Karpas-422 (cell line): ENCODE results near the gene DAZL. TPM values are rescaled to one million over a fixed set of nuclear protein-coding genes. Genes with fewer than 3 reads are reported as not detected.
A peak's percentile ranks its signal among the peaks of the same experiment; 100 is the strongest.

ENCODE experiments used
- DNase-seq: peaks from one replicate; pipeline ENCODE4 v3.0.0-alpha.2; 2015
- H2AFZ ChIP-seq: fragments of 200-600 bp; sonication (generic); 2 replicates; pipeline ENCODE4 v1.6.1; 2014; ENCODE audit warnings: antibody characterized with exemption, low read length, mixed read lengths
- H3K27ac ChIP-seq: fragments of 200-600 bp; sonication (generic); 2 replicates; pipeline ENCODE4 v1.5.1; 2014; ENCODE audit warnings: mild to moderate bottlenecking, low read length, moderate library complexity
- H3K27me3 ChIP-seq: fragments of 200-600 bp; sonication (generic); 2 replicates; pipeline ENCODE4 v1.6.1; 2014; ENCODE audit warnings: low read length, mixed read lengths
- H3K36me3 ChIP-seq: fragments of 200-600 bp; sonication (generic); 2 replicates; pipeline ENCODE4 v1.6.1; 2014; ENCODE audit warnings: low read length, mixed read lengths; ENCODE audit not compliant: insufficient read depth
- H3K4me1 ChIP-seq: fragments of 200-600 bp; sonication (generic); 2 replicates; pipeline ENCODE4 v1.6.1; 2014; ENCODE audit warnings: mild to moderate bottlenecking, low read length, mixed read lengths
- H3K4me2 ChIP-seq: fragments of 200-600 bp; sonication (generic); 2 replicates; pipeline ENCODE4 v1.6.1; 2014; ENCODE audit warnings: low read length, low read depth, mild to moderate bottlenecking; ENCODE audit not compliant: poor library complexity, severe bottlenecking
- H3K4me3 ChIP-seq: fragments of 200-600 bp; sonication (generic); 2 replicates; pipeline ENCODE4 v1.5.1; 2014; ENCODE audit warnings: mild to moderate bottlenecking, antibody characterized with exemption, low read length, mixed read lengths
- H3K79me2 ChIP-seq: fragments of 200-600 bp; sonication (generic); 2 replicates; pipeline ENCODE4 v1.6.1; 2014; ENCODE audit warnings: mild to moderate bottlenecking, low read length, mixed read lengths
- H3K9ac ChIP-seq: fragments of 200-600 bp; sonication (generic); 2 replicates; pipeline ENCODE4 v1.6.0; 2014; ENCODE audit warnings: low read length
- H3K9me2 ChIP-seq: fragments of 200-600 bp; sonication (generic), shearing (Covaris generic); replicated peaks from 2 replicates; pipeline ENCODE4 v1.6.0; 2014; ENCODE audit warnings: mild to moderate bottlenecking, low read length, moderate library complexity; ENCODE audit not compliant: insufficient read depth
- H3K9me3 ChIP-seq: fragments of 300-700, 200-600 bp; sonication (generic); 2 replicates; pipeline ENCODE4 v1.6.1; 2014; ENCODE audit warnings: low read length, mixed read lengths
- H4K20me1 ChIP-seq: fragments of 200-600 bp; sonication (generic); 2 replicates; pipeline ENCODE4 v1.6.1; 2014; ENCODE audit warnings: mild to moderate bottlenecking, antibody characterized with exemption, low read length, low read depth; ENCODE audit not compliant: insufficient read depth
- total RNA-seq: library from RNA; depleted of rRNA; stranded (reverse); fragments of >200 nt; shearing (Covaris generic); gene quantifications from 2 replicates; pipeline ENCODE4 v1.2.3, GENCODE V29; 2014; ENCODE audit warnings: low replicate concordance

Gene DAZL
- total RNA-seq, 1 experiment from 2014 or later: not detected

- Histone ChIP-seq H3K79me2 (no peaks in the 10 kb centered on the region), H3K27ac (no peak overlapping the region), H3K27me3 (no peaks in the 10 kb centered on the region), H3K9me2 (no peaks in the 10 kb centered on the region), H3K4me2 (no peak overlapping the region), H3K9me3 (no peaks in the 10 kb centered on the region), H2AFZ (no peak overlapping the region), H3K4me3 (no peak overlapping the region), H3K4me1 (peaks cover 14% of the 10 kb centered on the region), H3K36me3 (no peaks in the 10 kb centered on the region), H3K9ac (no peak overlapping the region), H4K20me1 (no peaks in the 10 kb centered on the region)
- DNase-seq: no peak
Measured at GRCh38 chr3:16554126-16554525, 51.1 kb downstream of the DAZL start.

DNA sequence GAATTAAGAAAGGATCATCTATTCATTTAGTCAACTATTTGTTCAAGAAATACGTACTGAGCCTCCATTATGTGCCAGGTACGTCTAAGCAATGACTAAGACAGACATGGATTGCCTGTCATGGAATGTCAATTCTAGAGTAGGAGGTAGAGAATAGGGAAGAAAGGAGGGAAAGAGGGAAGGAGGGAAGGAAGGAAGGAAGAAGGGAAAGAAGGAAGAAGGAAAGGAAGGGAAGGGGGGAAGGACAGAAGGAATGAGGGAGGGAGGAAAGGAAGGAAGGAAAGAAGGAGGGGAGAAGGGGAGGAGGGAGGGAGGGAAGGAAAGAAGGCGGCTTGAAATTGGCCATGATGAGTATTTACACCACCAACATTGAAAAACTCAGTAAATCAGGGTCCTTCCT is 52.5 kb downstream of the DAZL start:
- Histone ChIP-seq H3K9ac (no peak overlapping the region), H3K4me1 (peaks cover 14% of the 10 kb centered on the region), H3K36me3 (no peaks in the 10 kb centered on the region), H3K4me3 (no peak overlapping the region), H3K9me2 (no peaks in the 10 kb centered on the region), H4K20me1 (no peaks in the 10 kb centered on the region), H3K79me2 (no peaks in the 10 kb centered on the region), H3K27me3 (no peaks in the 10 kb centered on the region), H3K27ac (no peak overlapping the region), H3K4me2 (no peak overlapping the region), H2AFZ (no peak overlapping the region), H3K9me3 (no peaks in the 10 kb centered on the region)
- no peak for DNase-seq

GRCh38 chr3:16551342-16551976 is 53.8 kb downstream of the DAZL start:
- Histone ChIP-seq H3K27me3 (no peaks in the 10 kb centered on the region), H3K9ac (peak overlapping the region; percentile 55; the same call in 1 of the 2 replicates), H3K4me1 (peaks cover 14% of the 10 kb centered on the region), H3K27ac (no peak overlapping the region), H4K20me1 (no peaks in the 10 kb centered on the region), H3K4me3 (no peak overlapping the region), H3K9me2 (no peaks in the 10 kb centered on the region), H3K4me2 (no peak overlapping the region), H3K79me2 (no peaks in the 10 kb centered on the region), H3K36me3 (no peaks in the 10 kb centered on the region), H3K9me3 (no peaks in the 10 kb centered on the region), H2AFZ (peak overlapping the region; percentile 40; the same call in 1 of the 2 replicates)
- peak; percentile 29 for DNase-seq

- Histone ChIP-seq H3K4me3 (no peak overlapping the region), H4K20me1 (no peaks in the 10 kb centered on the region), H3K9ac (peak overlapping the region; percentile 55), H3K9me2 (no peaks in the 10 kb centered on the region), H3K9me3 (no peaks in the 10 kb centered on the region), H3K79me2 (no peaks in the 10 kb centered on the region), H3K4me1 (peaks cover 14% of the 10 kb centered on the region), H3K36me3 (no peaks in the 10 kb centered on the region), H2AFZ (peak overlapping the region; percentile 40; the same call in 1 of the 2 replicates), H3K4me2 (peak overlapping the region; percentile 11), H3K27me3 (no peaks in the 10 kb centered on the region), H3K27ac (no peak overlapping the region)
- DNase-seq: peak; percentile 93
Measured at GRCh38 chr3:16550676-16551341, 54.4 kb downstream of the DAZL start.

- H3K27ac ChIP-seq: no peak overlapping the region
- H3K9me2 ChIP-seq: no peaks in the 10 kb centered on the region
- no peak overlapping the region for H3K4me3 ChIP-seq
- H3K4me2 ChIP-seq: peak overlapping the region; percentile 11
- H3K36me3 ChIP-seq: no peaks in the 10 kb centered on the region
- no peak for DNase-seq
- no peaks in the 10 kb centered on the region for H3K27me3 ChIP-seq
- H3K9me3 ChIP-seq: no peaks in the 10 kb centered on the region
- no peaks in the 10 kb centered on the region for H4K20me1 ChIP-seq
- H3K9ac ChIP-seq: no peak overlapping the region
- no peak overlapping the region for H2AFZ ChIP-seq
- H3K4me1 ChIP-seq: peaks cover 14% of the 10 kb centered on the region
- no peaks in the 10 kb centered on the region for H3K79me2 ChIP-seq
Measured at GRCh38 chr3:16550305-16550675, 54.9 kb downstream of the DAZL start.

DNA sequence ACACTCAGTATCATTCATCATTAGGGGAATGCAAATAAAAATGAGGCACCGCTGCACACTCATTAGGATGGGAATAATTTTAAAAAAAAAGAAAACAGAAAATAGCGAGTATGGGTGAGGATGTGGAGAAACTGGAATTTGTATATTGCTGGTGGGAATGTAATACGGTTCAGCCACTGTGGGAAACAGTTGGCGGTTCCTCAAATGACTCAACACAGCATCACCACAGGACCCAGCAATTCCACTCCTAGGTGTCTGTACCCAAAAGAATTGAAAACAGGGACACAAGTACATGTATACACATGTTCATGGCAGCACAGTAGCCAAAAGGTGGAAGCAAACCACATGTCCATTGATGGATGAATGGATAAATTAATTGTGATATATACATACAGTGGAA is 56.5 kb downstream of the DAZL start:
- Histone ChIP-seq H3K9ac (no peak overlapping the region), H3K4me2 (no peak overlapping the region), H3K27ac (no peak overlapping the region), H4K20me1 (no peaks in the 10 kb centered on the region), H3K27me3 (no peaks in the 10 kb centered on the region), H2AFZ (no peak overlapping the region), H3K79me2 (no peaks in the 10 kb centered on the region), H3K9me3 (no peaks in the 10 kb centered on the region), H3K4me1 (peaks cover 14% of the 10 kb centered on the region), H3K9me2 (no peaks in the 10 kb centered on the region), H3K36me3 (no peaks in the 10 kb centered on the region), H3K4me3 (no peak overlapping the region)
- DNase-seq: no peak

- DNase-seq: no peak
- H3K27me3 ChIP-seq: no peaks in the 10 kb centered on the region
- no peak overlapping the region for H3K4me2 ChIP-seq
- H4K20me1 ChIP-seq: no peaks in the 10 kb centered on the region
- H3K9ac ChIP-seq: no peak overlapping the region
- no peak overlapping the region for H2AFZ ChIP-seq
- no peak overlapping the region for H3K27ac ChIP-seq
- H3K36me3 ChIP-seq: no peaks in the 10 kb centered on the region
- no peak overlapping the region for H3K4me3 ChIP-seq
- H3K9me2 ChIP-seq: no peaks in the 10 kb centered on the region
- H3K9me3 ChIP-seq: no peaks in the 10 kb centered on the region
- H3K4me1 ChIP-seq: peaks cover 14% of the 10 kb centered on the region
- H3K79me2 ChIP-seq: no peaks in the 10 kb centered on the region
Measured at GRCh38 chr3:16547561-16548357, 57.5 kb downstream of the DAZL start.
